ENCODE measurements around the gene EXOC1.
"Not testable (repeated sequence)": the region's sequence is repeated elsewhere in the genome, so short reads cannot be mapped to it uniquely, and the experiment has no call there.

The EXOC1 gene

GRCh38 chr4:55906323-55906722, 52.9 kb downstream of the EXOC1 start:
- no peak for DNase-seq (ENCODE audit: low spot score)

GRCh38 chr4:55906989-55907388, 53.5 kb downstream of the EXOC1 start:
- peak; percentile 38 for DNase-seq (ENCODE audit: low spot score)

- no peak for DNase-seq (ENCODE audit: low spot score)
Observed at GRCh38 chr4:55907469-55907868, 54.0 kb downstream of the EXOC1 start.

GRCh38 chr4:55910140-55910539, 56.7 kb downstream of the EXOC1 start:
- no peak for DNase-seq (ENCODE audit: low spot score)

- no peak for DNase-seq (ENCODE audit: low spot score)
Observed at GRCh38 chr4:55912249-55912648, 58.8 kb downstream of the EXOC1 start.

- no peak for DNase-seq (ENCODE audit: low spot score)
Observed at GRCh38 chr4:55920571-55920970, 67.1 kb downstream of the EXOC1 start.

GRCh38 chr4:55921093-55921492, 67.6 kb downstream of the EXOC1 start:
- no peak for DNase-seq (ENCODE audit: low spot score)

GRCh38 chr4:55925241-55925640, 71.8 kb downstream of the EXOC1 start:
- no peak for DNase-seq (ENCODE audit: low spot score)

GRCh38 chr4:55926610-55927009, 73.2 kb downstream of the EXOC1 start:
- no peak for DNase-seq (ENCODE audit: low spot score)

- DNase-seq (ENCODE audit: low spot score) = no peak
Observed at GRCh38 chr4:55927803-55928437, 74.5 kb downstream of the EXOC1 start.

- DNase-seq (ENCODE audit: low spot score) = no peak
Observed at GRCh38 chr4:55928846-55929245, 75.4 kb downstream of the EXOC1 start.

GRCh38 chr4:55931043-55931442, 77.6 kb downstream of the EXOC1 start:
- DNase-seq (ENCODE audit: low spot score) = no peak

- DNase-seq (ENCODE audit: low spot score) = no peak
Observed at GRCh38 chr4:55931833-55932232, 78.4 kb downstream of the EXOC1 start.

GRCh38 chr4:55932511-55932910, 79.1 kb downstream of the EXOC1 start:
- DNase-seq (ENCODE audit: low spot score) = no peak

GRCh38 chr4:55933611-55934010, 80.2 kb downstream of the EXOC1 start:
- DNase-seq (ENCODE audit: low spot score) = no peak

- DNase-seq (ENCODE audit: low spot score) = not testable (repeated sequence)
Observed at GRCh38 chr4:55935907-55936306, 82.5 kb downstream of the EXOC1 start.

- DNase-seq (ENCODE audit: low spot score) = no peak
Observed at GRCh38 chr4:55938481-55938880, 85.0 kb downstream of the EXOC1 start.

- DNase-seq (ENCODE audit: low spot score) = no peak
Observed at GRCh38 chr4:55939421-55939820, 86.0 kb downstream of the EXOC1 start.

GRCh38 chr4:55941881-55942396, 88.5 kb downstream of the EXOC1 start:
- no peak for DNase-seq (ENCODE audit: low spot score)

- no peak for DNase-seq (ENCODE audit: low spot score)
Observed at GRCh38 chr4:55947254-55947882, 93.9 kb downstream of the EXOC1 start.

- DNase-seq (ENCODE audit: low spot score) = peak; percentile 78
Observed at GRCh38 chr4:55947912-55948725, 94.7 kb downstream of the EXOC1 start.

GRCh38 chr4:55948726-55949481, 95.5 kb downstream of the EXOC1 start, which contains the start of gene CEP135:
CEP135 (plus strand) TSS chr4:55948945; CDS start chr4:55952131, 3,186 bp downstream.
- DNase-seq (ENCODE audit: low spot score) = peak; percentile 93
